Keratinocyte (primary cell): ENCODE data around the gene SCYGR4. TPM values are rescaled to one million over a fixed set of nuclear protein-coding genes. Genes with fewer than 3 reads are reported as not detected.

Experiments
- DNase-seq: peaks from one replicate; pipeline ENCODE4 v3.0.0-alpha.2; 2011; ENCODE audit warnings: low read depth, missing footprints, low spot score
- FAIRE-seq: peaks from 2 replicates; lab custom pipeline; 2011; peaks lifted over from hg19 to GRCh38; lab: Jason Lieb, UNC
- H2AFZ ChIP-seq: 2 replicates; pipeline ENCODE4 v1.6.0; 2012; ENCODE audit warnings: low read length, control low read depth, inconsistent platforms; ENCODE audit not compliant: control insufficient read depth
- H3K27ac ChIP-seq: 2 replicates; pipeline ENCODE4 v1.5.1; 2011; ENCODE audit warnings: low read length; ENCODE audit not compliant: control insufficient read depth, insufficient read depth
- H3K27me3 ChIP-seq: 3 replicates; pipeline ENCODE4 v1.6.0; 2011; ENCODE audit warnings: low read length; ENCODE audit not compliant: control insufficient read depth, insufficient read depth; ENCODE audit errors: extremely low read depth
- H3K36me3 ChIP-seq, 2 experiments: 2 replicates in 1 of 2; 3 replicates in 1 of 2; pipeline ENCODE4 v1.5.1; 2011; ENCODE audit warnings: low read length in 2 of 2, mild to moderate bottlenecking in 1 of 2; ENCODE audit not compliant: control insufficient read depth in 2 of 2, insufficient read depth in 2 of 2; ENCODE audit errors: extremely low read depth in 1 of 2
- H3K4me1 ChIP-seq: 3 replicates; pipeline ENCODE4 v1.5.1; 2011; ENCODE audit warnings: low read length; ENCODE audit not compliant: control insufficient read depth, insufficient read depth; ENCODE audit errors: extremely low read depth
- H3K4me2 ChIP-seq: 3 replicates; pipeline ENCODE4 v1.6.0; 2011; ENCODE audit warnings: low read depth, low read length; ENCODE audit not compliant: control insufficient read depth, insufficient read depth; ENCODE audit errors: extremely low read depth
- H3K4me3 ChIP-seq, 3 experiments: fragments of 200-600 bp in 1 of 3; sonication (generic) in 1 of 3; 2 replicates in 2 of 3; 3 replicates in 1 of 3; pipeline ENCODE4 v1.5.1; 2011 to 2016; ENCODE audit warnings: low read length in 3 of 3, mild to moderate bottlenecking in 3 of 3, control low read depth in 2 of 3, inconsistent platforms in 1 of 3, low read depth in 1 of 3, mixed read lengths in 1 of 3, mixed run types in 1 of 3, moderate library complexity in 1 of 3; ENCODE audit not compliant: control insufficient read depth in 2 of 3, insufficient read depth in 2 of 3; ENCODE audit errors: extremely low read depth in 1 of 3
- H3K79me2 ChIP-seq: 2 replicates; pipeline ENCODE4 v1.6.0; 2012; ENCODE audit warnings: low read length; ENCODE audit not compliant: control insufficient read depth, insufficient read depth
- H3K9ac ChIP-seq: 3 replicates; pipeline ENCODE4 v1.6.0; 2011; ENCODE audit warnings: low read length; ENCODE audit not compliant: control insufficient read depth, insufficient read depth; ENCODE audit errors: extremely low read depth
- H3K9me1 ChIP-seq: 3 replicates; pipeline ENCODE4 v1.6.0; 2011; ENCODE audit warnings: low read length; ENCODE audit not compliant: control insufficient read depth, insufficient read depth; ENCODE audit errors: extremely low read depth
- H3K9me3 ChIP-seq: 2 replicates; pipeline ENCODE4 v1.5.1; 2012; ENCODE audit warnings: low read depth, low read length; ENCODE audit not compliant: control insufficient read depth
- H4K20me1 ChIP-seq: 3 replicates; pipeline ENCODE4 v1.6.0; 2011; ENCODE audit warnings: low read length; ENCODE audit not compliant: control insufficient read depth, insufficient read depth; ENCODE audit errors: extremely low read depth
- CTCF ChIP-seq, 3 experiments: IDR thresholded peaks in 1 of 3; conservative IDR thresholded peaks in 1 of 3; optimal IDR thresholded peaks in 1 of 3; 2 replicates in 2 of 3; 3 replicates in 1 of 3; pipeline versions ENCODE3 to v1.5.1; 2011; ENCODE audit warnings: low read length in 3 of 3, mild to moderate bottlenecking in 3 of 3, moderate library complexity in 2 of 3, control low read depth in 1 of 3, inconsistent platforms in 1 of 3; ENCODE audit not compliant: insufficient read depth in 2 of 3; ENCODE audit errors: extremely low read depth in 1 of 3
- EZH2 ChIP-seq: IDR thresholded peaks from one replicate; pipeline ENCODE4 v1.6.1; 2012; ENCODE audit warnings: inconsistent platforms, mild to moderate bottlenecking, low read length, moderate library complexity
- dilution Hi-C: fragments of 300-500 bp; cut with MboI; formaldehyde crosslinking; loops from one replicate; pipeline ENCODE4 v1.7.0; 2020; ENCODE audit warnings: low sequenced_read_pairs; ENCODE audit not compliant: extremely low pct_ligation_motif_present
- polyA plus RNA-seq, 5 experiments: library from polyadenylated mRNA; depleted of rRNA in 3 of 5; stranded (reverse) in 3 of 5; stranded (forward) in 1 of 5; unstranded in 1 of 5; fragments of >200 nt; gene quantifications; 1 replicate in 1 of 5; 2 replicates in 3 of 5; 3 replicates in 1 of 5; pipeline versions ENCODE4 v1.2.1 to v1.2.3, GENCODE V29; 2011 to 2012; ENCODE audit warnings: missing spikeins in 2 of 5, low read depth in 1 of 5, low replicate concordance in 1 of 5

Gene SCYGR4
- polyA plus RNA-seq, 1 donor (not counting 4 experiments of a cell fraction or from before 2014, with no cell fraction given), result not detected

- Histone ChIP-seq H3K36me3 (no peaks in the 10 kb centered on the region), H3K4me1 (no peaks in the 10 kb centered on the region), H3K4me3 (no peak overlapping the region), H3K27me3 (no peaks in the 10 kb centered on the region), H3K79me2 (no peaks in the 10 kb centered on the region), H3K9ac (no peak overlapping the region), H3K27ac (no peak overlapping the region), H2AFZ (no peak overlapping the region), H4K20me1 (no peaks in the 10 kb centered on the region), H3K9me3 (no peaks in the 10 kb centered on the region), H3K4me2 (no peak overlapping the region), H3K9me1 (no peaks in the 10 kb centered on the region)
- no peak for FAIRE-seq
- DNase-seq, result no peak
- TF ChIP-seq EZH2, result no peak
- no peak for TF ChIP-seq CTCF (optimal IDR thresholded peaks at IDR 0.05 in 1 of 3, IDR thresholded peaks at IDR 0.05 in 1 of 3, conservative IDR thresholded peaks at IDR 0.05 in 1 of 3; ENCODE audit: extremely low read depth in 1 of 3, insufficient read depth in 2 of 3, low read length in 3 of 3)
- dilution Hi-C loops, result no loop called here
Measured at GRCh38 chr2:227632827-227633226, 15.5 kb downstream of the SCYGR4 start.

- H2AFZ ChIP-seq, result no peak overlapping the region
- H3K27ac ChIP-seq, result no peak overlapping the region
Measured at GRCh38 chr2:227634201-227634600, 16.9 kb downstream of the SCYGR4 start.

More at GRCh38 chr2:227634201-227634600, 16.9 kb downstream of the SCYGR4 start:
- Histone ChIP-seq H3K4me2 (no peak overlapping the region), H3K36me3 (no peaks in the 10 kb centered on the region), H3K9me3 (no peaks in the 10 kb centered on the region), H3K9ac (no peak overlapping the region), H3K27me3 (no peaks in the 10 kb centered on the region), H4K20me1 (no peaks in the 10 kb centered on the region), H3K79me2 (no peaks in the 10 kb centered on the region), H3K9me1 (no peaks in the 10 kb centered on the region), H3K4me3 (no peak overlapping the region), H3K4me1 (no peaks in the 10 kb centered on the region)
- FAIRE-seq (no peak), DNase-seq (no peak)
- no peak for TF ChIP-seq EZH2
- TF ChIP-seq CTCF (optimal IDR thresholded peaks at IDR 0.05 in 1 of 3, IDR thresholded peaks at IDR 0.05 in 1 of 3, conservative IDR thresholded peaks at IDR 0.05 in 1 of 3; ENCODE audit: extremely low read depth in 1 of 3, insufficient read depth in 2 of 3, low read length in 3 of 3), result no peak
- dilution Hi-C loops, result no loop called here
